Upper lobe of left lung (tissue), 4 donors: ENCODE measurements around the gene CMKLR1.

Experiments
- CTCF ChIP-seq, 6 experiments: fragments of 450-650 bp in 4 of 6; fragments of 200-600 bp in 2 of 6; sonication (generic) in 2 of 6; IDR thresholded peaks; one replicate each; pipeline ENCODE4 v1.5.1; 2016 to 2019; ENCODE audit warnings: antibody characterized with exemption in 6 of 6
- POLR2A ChIP-seq, 4 donors: fragments of 450-650 bp; IDR thresholded peaks; one replicate each; pipeline ENCODE4 v1.5.1; 2016 to 2017; ENCODE audit warnings: antibody characterized with exemption in 4 of 4, mild to moderate bottlenecking in 2 of 4
- POLR2AphosphoS5 ChIP-seq, 2 donors: sonication (generic); formaldehyde crosslinking; IDR thresholded peaks; one replicate each; pipeline ENCODE4 v1.5.1; 2017; ENCODE audit warnings: antibody characterized with exemption in 2 of 2

GRCh38 chr12:108360057-108360456, 20.9 kb upstream of the CMKLR1 start:
- no peak for TF ChIP-seq POLR2A (IDR thresholded peaks at IDR 0.05)
- TF ChIP-seq CTCF (IDR thresholded peaks at IDR 0.05): no peak
- no peak for TF ChIP-seq POLR2AphosphoS5 (IDR thresholded peaks at IDR 0.05)
